CD14-positive monocyte (primary cell): ENCODE measurements around the gene TTC33. TPM values are rescaled to one million over a fixed set of nuclear protein-coding genes. Genes with fewer than 3 reads are reported as not detected.

Experiments used
- DNase-seq, 3 donors: peaks; one replicate each; pipeline ENCODE4 v3.0.0-alpha.2; 2011 to 2022
- H2AFZ ChIP-seq: 2 replicates; pipeline ENCODE4 v1.6.0; 2012; ENCODE audit warnings: mild to moderate bottlenecking, low read depth, low read length, inconsistent platforms; ENCODE audit not compliant: insufficient read depth, poor library complexity, severe bottlenecking
- H3K27ac ChIP-seq, 2 donors: 1 replicate in 1 of 2; 2 replicates in 1 of 2; pipeline ENCODE4 v1.5.1; 2012 to 2013; ENCODE audit warnings: low read length in 2 of 2, control low read depth in 1 of 2, inconsistent platforms in 1 of 2, low read depth in 1 of 2, mild to moderate bottlenecking in 1 of 2
- H3K27me3 ChIP-seq, 2 donors: one replicate each; pipeline versions ENCODE4 v1.6.0 to v1.6.1; 2011 to 2013; ENCODE audit warnings: low read length in 2 of 2; ENCODE audit not compliant: control insufficient read depth in 2 of 2, insufficient read depth in 2 of 2
- H3K36me3 ChIP-seq, 2 donors: replicated peaks in 1 of 2; 1 replicate in 1 of 2; 2 replicates in 1 of 2; pipeline versions ENCODE4 v1.5.1 to v1.6.1; 2012 to 2013; ENCODE audit warnings: low read length in 2 of 2, control low read depth in 1 of 2, inconsistent platforms in 1 of 2, mild to moderate bottlenecking in 1 of 2; ENCODE audit not compliant: insufficient read depth in 2 of 2, control insufficient read depth in 1 of 2
- H3K4me1 ChIP-seq, 2 donors: 1 replicate in 1 of 2; 2 replicates in 1 of 2; pipeline versions ENCODE4 v1.5.1 to v1.6.1; 2012 to 2013; ENCODE audit warnings: low read length in 2 of 2, control low read depth in 1 of 2, inconsistent platforms in 1 of 2, mild to moderate bottlenecking in 1 of 2, moderate library complexity in 1 of 2; ENCODE audit not compliant: insufficient read depth in 2 of 2, control insufficient read depth in 1 of 2
- H3K4me2 ChIP-seq: replicated peaks from 2 replicates; pipeline ENCODE3; 2012; ENCODE audit warnings: low read length, moderate library complexity, mild to moderate bottlenecking; ENCODE audit not compliant: poor library complexity, severe bottlenecking; ENCODE audit errors: extremely low read depth
- H3K4me3 ChIP-seq, 3 experiments: fragments of 200-600 bp in 1 of 3; sonication (generic) in 1 of 3; replicated peaks in 1 of 3; 1 replicate in 2 of 3; 2 replicates in 1 of 3; pipeline ENCODE4 v1.5.1; 2011 to 2013; ENCODE audit warnings: low read length in 3 of 3, mild to moderate bottlenecking in 3 of 3, control low read depth in 2 of 3, low read depth in 2 of 3, inconsistent platforms in 1 of 3, moderate library complexity in 1 of 3
- H3K79me2 ChIP-seq: 2 replicates; pipeline ENCODE4 v1.6.0; 2012; ENCODE audit warnings: mild to moderate bottlenecking, control low read depth, inconsistent platforms, low read length, moderate library complexity; ENCODE audit not compliant: insufficient read depth
- H3K9ac ChIP-seq: 2 replicates; pipeline ENCODE4 v1.6.0; 2017; ENCODE audit warnings: low read length, mild to moderate bottlenecking; ENCODE audit not compliant: insufficient read depth, poor library complexity, severe bottlenecking
- H3K9me3 ChIP-seq, 2 donors: replicated peaks in 1 of 2; 1 replicate in 1 of 2; 2 replicates in 1 of 2; pipeline versions ENCODE4 v1.5.1 to v1.6.1; 2012 to 2013; ENCODE audit warnings: low read length in 2 of 2, control low read depth in 1 of 2; ENCODE audit not compliant: control insufficient read depth in 1 of 2, insufficient read depth in 1 of 2
- H4K20me1 ChIP-seq: 2 replicates; pipeline ENCODE4 v1.6.0; 2012; ENCODE audit warnings: mild to moderate bottlenecking, low read length, control low read depth, moderate library complexity; ENCODE audit not compliant: insufficient read depth
- H3K27ac Mint-ChIP-seq, 7 donors: one replicate each; pipeline ENCODE4 v1.8.0; 2020; ENCODE audit warnings: mild to moderate bottlenecking in 7 of 7, mixed read lengths in 7 of 7, moderate library complexity in 6 of 7, inconsistent platforms in 2 of 7
- H3K27me3 Mint-ChIP-seq, 3 donors: one replicate each; pipeline ENCODE4 v1.8.0; 2021 to 2022; ENCODE audit warnings: low read depth in 3 of 3, mild to moderate bottlenecking in 3 of 3, mixed read lengths in 3 of 3, moderate library complexity in 3 of 3, inconsistent platforms in 1 of 3
- H3K36me3 Mint-ChIP-seq, 2 donors: one replicate each; pipeline ENCODE4 v1.8.0; 2020; ENCODE audit warnings: mixed read lengths in 2 of 2, inconsistent platforms in 1 of 2, mild to moderate bottlenecking in 1 of 2
- H3K4me1 Mint-ChIP-seq: one replicate; pipeline ENCODE4 v1.8.0; 2020; ENCODE audit warnings: mild to moderate bottlenecking, mixed read lengths
- H3K4me3 Mint-ChIP-seq, 2 donors: one replicate each; pipeline ENCODE4 v1.8.0; 2020; ENCODE audit warnings: mild to moderate bottlenecking in 2 of 2, mixed read lengths in 2 of 2, moderate library complexity in 1 of 2
- H3K9me3 Mint-ChIP-seq, 7 donors: one replicate each; pipeline ENCODE4 v1.8.0; 2020 to 2022; ENCODE audit warnings: mixed read lengths in 7 of 7, mild to moderate bottlenecking in 6 of 7, moderate library complexity in 6 of 7, inconsistent platforms in 2 of 7
- WGBS: methylation state at CpG from one replicate; pipeline ENCODE4 v1.1.5; 2013; ENCODE audit warnings: missing lambda C conversion rate; ENCODE audit not compliant: insufficient coverage; 5-methylcytosine and 5-hydroxymethylcytosine counted together
- intact Hi-C, 2 donors: fragments of 100-400 bp; cut with micrococcal nuclease; formaldehyde crosslinking; loops; one replicate each; pipeline versions ENCODE4 v1.15.0 to v1.15.1; 2023
- polyA plus RNA-seq, 3 donors: library from polyadenylated mRNA; depleted of rRNA in 1 of 3; unstranded in 2 of 3; stranded (reverse) in 1 of 3; fragments of 300-500 nt in 2 of 3; fragments of >200 nt in 1 of 3; fragmentation: Illumina TruSeq in 2 of 3; gene quantifications; 1 replicate in 2 of 3; 2 replicates in 1 of 3; pipeline ENCODE4 v1.2.3, GENCODE V29; 2012 to 2021
- TF ChIP-seq, protein P1 (sequence below): fragments of 200-600 bp; IDR thresholded peaks from one replicate; pipeline ENCODE4 v1.8.0; 2022; ENCODE audit warnings: antibody characterized with exemption, mild to moderate bottlenecking

TTC33 gene
- polyA plus RNA-seq, 3 donors = 1.5 to 11.7 (median 9.4) TPM

DNA sequence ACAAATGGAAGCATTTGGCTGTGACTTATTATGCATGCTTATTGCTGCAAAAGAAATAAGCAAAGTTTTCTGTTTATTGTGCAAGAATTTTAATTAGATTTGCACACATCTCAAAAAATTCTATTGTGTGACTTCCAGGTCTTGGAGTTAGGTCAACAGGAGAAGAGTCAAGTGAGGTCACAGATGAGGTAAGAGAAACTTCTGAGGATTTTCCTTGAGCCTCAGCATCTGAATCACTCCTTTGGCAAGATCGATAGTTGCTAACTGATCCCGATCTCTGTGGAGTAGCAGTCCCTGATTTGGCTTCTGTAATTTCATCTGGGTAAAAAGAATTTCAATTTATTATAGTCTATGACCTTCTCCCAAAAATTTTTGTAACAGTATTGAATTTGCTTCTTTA, 6.9 kb upstream of the TTC33 start:
- Histone ChIP-seq H3K4me2 (no peak overlapping the region), H3K27me3 (no peaks in the 10 kb centered on the region), H2AFZ (no peak overlapping the region), H3K4me1 (no peaks in the 10 kb centered on the region), H3K27ac (no peak overlapping the region), H4K20me1 (no peaks in the 10 kb centered on the region), H3K79me2 (no peaks in the 10 kb centered on the region), H3K4me3 (no peak overlapping the region), H3K9me3 (no peaks in the 10 kb centered on the region), H3K9ac (no peak overlapping the region), H3K36me3 (peaks cover 65 to 86% of the 10 kb centered on the region in 2 donors)
- Mint-ChIP-seq H3K4me3 (no peak overlapping the region), H3K9me3 (no peaks in the 10 kb centered on the region), H3K36me3 (peaks cover 65 to 68% of the 10 kb centered on the region in 2 donors), H3K27ac (no peak overlapping the region), H3K27me3 (peaks cover 0 to 2% (median 0%) of the 10 kb centered on the region in 3 donors), H3K4me1 (no peaks in the 10 kb centered on the region)
- intact Hi-C loops = no loop called here
- no CpG with 5 or more reads among the region's 2 CpGs for WGBS
- no peak for DNase-seq
- TF ChIP-seq, protein P1, sequence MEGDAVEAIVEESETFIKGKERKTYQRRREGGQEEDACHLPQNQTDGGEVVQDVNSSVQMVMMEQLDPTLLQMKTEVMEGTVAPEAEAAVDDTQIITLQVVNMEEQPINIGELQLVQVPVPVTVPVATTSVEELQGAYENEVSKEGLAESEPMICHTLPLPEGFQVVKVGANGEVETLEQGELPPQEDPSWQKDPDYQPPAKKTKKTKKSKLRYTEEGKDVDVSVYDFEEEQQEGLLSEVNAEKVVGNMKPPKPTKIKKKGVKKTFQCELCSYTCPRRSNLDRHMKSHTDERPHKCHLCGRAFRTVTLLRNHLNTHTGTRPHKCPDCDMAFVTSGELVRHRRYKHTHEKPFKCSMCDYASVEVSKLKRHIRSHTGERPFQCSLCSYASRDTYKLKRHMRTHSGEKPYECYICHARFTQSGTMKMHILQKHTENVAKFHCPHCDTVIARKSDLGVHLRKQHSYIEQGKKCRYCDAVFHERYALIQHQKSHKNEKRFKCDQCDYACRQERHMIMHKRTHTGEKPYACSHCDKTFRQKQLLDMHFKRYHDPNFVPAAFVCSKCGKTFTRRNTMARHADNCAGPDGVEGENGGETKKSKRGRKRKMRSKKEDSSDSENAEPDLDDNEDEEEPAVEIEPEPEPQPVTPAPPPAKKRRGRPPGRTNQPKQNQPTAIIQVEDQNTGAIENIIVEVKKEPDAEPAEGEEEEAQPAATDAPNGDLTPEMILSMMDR = no peak

DNA sequence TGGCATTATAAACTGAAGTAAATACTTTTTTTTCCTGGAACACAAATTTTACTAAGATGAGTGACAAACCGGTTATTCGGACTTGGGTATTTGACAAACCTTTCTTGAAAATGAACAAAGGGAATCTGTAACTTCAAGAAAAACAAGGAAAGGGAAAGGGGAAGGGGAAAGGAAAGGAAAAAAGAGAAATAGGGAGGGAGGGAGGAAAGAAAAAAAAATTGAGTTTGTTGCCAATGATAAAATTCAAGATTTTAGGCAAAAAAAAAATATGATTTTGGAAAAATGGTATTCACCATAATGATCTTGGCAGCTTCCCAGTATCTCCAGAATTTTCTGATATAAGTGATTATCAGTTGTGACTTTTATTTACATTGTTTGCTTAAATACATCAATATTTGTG, 1.6 kb upstream of the TTC33 start:
- TF ChIP-seq, protein P1 = no peak
- Histone ChIP-seq H3K4me3 (no peak overlapping the region), H3K27ac (no peak overlapping the region), H3K9me3 (no peaks in the 10 kb centered on the region), H2AFZ (no peak overlapping the region), H4K20me1 (peaks cover 10% of the 10 kb centered on the region), H3K36me3 (peaks cover 15 to 37% of the 10 kb centered on the region in 2 donors), H3K79me2 (peaks cover 33% of the 10 kb centered on the region), H3K4me1 (peaks cover 12 to 16% of the 10 kb centered on the region in 2 donors), H3K9ac (no peak overlapping the region), H3K4me2 (no peak overlapping the region), H3K27me3 (no peaks in the 10 kb centered on the region)
- intact Hi-C loops = loop anchor here (10.0 kb wide), 2 partner anchors 73 to 77 kb away; partner anchors contain the start of gene RPL37 (in 1 of the 2)
- Mint-ChIP-seq H3K4me3 (no peak overlapping the region), H3K27me3 (peaks cover 0 to 2% (median 0%) of the 10 kb centered on the region in 3 donors), H3K4me1 (no peaks in the 10 kb centered on the region), H3K9me3 (no peaks in the 10 kb centered on the region), H3K27ac (no peak overlapping the region), H3K36me3 (peaks cover 32 to 38% of the 10 kb centered on the region in 2 donors)
- no peak for DNase-seq
- 100% methylated on average over 2 of the region's 2 CpGs for WGBS
